ENCODE data around the gene PHLDB1.
A peak's percentile ranks its signal among the peaks of the same experiment; 100 is the strongest.

The PHLDB1 gene

DNA sequence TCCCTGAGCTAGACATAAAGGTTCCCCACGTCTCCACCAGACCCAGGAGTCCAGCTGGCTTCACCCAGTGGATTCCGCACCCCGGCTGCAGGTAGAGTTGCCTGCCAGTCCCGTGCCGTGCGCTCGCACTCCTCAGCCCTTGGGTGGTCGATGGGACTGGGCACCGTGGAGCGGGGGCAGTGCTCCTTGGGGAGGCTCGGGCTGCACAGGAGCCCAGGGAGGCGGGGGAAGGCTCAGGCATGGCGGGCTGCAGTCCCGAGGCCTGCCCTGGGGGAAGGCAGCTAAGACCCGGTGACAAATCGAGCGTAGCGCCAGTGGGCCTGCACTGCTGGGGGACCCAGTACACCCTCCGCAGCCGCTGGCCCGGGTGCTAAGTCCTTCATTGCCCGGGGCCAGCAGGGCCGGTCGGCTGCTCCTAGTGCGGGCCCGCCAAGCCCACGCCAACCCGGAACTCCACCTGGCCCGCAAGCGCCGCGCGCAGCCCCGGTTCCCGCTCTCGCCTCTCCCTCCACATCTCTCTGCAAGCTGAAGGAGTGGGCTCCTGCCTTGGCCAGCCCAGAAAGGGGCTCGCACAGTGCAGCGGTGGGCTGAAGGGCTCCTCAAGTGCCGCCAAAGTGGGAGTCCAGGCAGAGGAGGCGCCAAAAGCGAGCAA, 81.6 kb downstream of the PHLDB1 start:
- DNase-seq (ENCODE audit: low read depth), result no peak

DNA sequence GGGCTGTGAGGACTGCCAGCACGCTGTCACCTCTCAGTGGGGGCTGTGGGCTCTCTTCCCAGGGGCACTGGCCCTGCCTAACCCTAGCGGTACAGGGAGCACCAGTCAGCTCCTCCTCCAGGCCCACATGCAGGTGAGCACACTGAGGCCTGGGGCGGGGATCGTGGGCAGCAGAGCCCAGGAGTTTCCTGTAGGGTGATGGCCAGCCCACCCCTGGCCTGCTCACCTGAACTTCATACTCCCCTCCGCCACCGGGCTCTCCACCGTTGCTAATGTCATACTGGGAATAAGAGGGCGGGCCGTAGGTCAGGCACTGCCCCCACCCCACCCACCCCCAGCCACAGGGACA, 82.1 kb downstream of the PHLDB1 start:
- DNase-seq (ENCODE audit: low read depth), result no peak

DNA sequence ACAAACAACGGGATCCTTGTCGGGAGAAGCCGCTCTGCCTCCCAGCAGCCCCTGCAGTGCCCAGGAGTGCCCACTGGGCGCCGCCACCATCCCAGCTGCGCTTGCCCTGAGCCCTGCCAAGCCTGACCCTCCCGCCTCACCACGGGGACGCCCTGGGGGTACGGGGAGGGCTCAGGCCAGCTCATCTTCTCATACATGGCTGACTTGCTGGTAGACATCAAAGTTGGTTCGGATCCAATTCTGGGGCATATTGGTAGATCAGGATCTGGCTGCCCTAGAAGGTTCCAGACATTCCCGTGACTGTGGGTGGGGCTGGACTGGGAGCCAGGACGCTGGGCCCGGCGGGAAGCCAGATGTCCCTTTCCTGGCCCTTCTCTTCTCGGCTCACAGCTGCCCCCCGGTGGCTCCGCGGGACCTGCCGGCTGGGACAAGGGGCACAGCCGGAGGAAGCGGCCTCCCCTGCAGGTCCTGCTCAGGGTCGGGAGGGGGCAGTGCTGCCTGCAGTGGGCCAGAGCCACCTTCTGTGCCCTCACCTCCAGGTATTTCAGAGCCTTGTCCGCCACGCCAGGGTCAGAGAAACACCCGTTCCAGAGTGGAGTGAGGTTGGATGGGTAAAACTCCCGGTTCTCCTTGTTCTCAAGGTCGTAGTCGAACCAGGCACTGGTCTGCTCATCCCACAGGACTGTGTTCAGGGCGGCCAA, 82.6 kb downstream of the PHLDB1 start:
- DNase-seq (ENCODE audit: low read depth), result peak; percentile 60

DNA sequence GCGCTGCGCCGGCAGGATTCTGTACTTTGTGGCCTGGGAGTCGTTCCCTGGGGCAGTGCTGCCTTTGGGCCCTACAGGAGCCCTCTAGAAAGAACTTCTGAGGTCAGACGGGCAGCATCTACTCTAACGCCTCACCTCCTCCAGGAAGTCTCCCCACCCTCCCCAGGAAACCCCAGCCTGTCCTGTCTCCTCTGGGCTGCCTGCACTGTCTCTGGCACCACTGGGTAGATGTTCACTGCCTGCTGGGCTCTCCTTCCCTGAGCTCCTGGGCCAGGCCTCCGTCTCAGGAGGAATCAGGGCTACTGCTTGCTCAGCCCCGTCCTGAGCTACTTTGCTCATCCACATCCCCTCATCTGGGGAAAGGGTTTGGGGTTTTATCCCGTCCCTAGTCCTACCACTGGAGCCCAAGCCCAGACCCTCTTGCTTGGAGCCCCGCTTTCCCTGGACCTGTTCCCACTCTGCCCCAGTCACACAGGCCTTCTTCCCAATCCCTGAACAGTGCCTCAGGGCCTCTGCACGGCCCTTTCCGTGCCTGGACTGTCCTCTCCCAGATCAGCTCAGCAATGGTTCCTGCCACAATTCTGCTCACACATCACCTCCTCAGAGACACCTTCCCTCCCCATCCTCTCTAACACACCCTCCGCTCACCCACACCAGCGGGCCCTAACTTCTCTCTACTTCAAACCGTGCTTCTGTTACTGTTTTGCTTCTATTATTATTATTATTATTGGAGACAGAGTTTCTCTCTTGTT, 83.3 kb downstream of the PHLDB1 start:
- no peak for DNase-seq (ENCODE audit: low read depth)

DNA sequence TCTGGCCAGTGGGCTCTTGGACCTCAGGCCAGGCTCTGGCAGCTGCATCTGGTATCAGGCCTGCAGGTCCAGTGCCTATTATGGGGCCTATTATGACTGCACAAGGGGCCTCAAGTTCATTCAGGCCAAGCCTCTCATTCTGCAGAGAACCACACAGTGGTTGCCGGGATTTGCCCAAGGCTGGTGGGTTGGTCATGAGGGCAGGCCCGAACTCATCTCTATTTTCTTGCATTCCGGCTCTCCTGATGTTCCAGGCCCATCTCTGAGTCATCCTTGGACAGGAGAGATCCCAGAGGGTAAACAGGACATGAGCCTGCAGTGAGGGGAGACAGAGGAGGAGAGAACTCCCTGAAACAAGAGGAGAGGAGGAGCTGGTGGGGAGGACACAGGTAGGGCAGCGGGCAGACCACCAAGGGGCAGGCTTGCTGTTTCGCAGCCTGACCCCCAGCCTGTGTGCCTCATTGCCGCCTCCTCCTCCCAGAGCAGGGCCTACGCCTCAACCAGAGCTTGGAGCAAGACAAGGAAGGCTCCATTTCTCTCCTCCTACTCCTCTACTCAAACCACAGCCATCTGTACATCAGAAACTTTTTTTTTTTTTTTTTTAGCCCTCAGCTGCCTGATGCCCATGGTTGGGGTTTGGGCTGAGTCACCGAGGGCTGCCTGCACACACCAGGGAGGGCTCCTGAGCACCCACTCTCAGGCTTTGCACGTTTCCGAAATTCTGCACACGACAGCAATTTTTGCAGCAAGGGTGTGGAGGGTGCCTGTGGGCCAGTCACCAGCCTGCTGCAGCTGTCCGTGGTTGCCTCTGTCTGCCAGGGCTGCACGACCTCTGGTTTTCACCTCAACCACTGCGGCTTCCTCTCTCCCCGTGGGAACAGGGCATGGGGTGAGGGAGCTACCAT, 84.8 kb downstream of the PHLDB1 start:
- DNase-seq (ENCODE audit: low read depth), result peak; percentile 28

DNA sequence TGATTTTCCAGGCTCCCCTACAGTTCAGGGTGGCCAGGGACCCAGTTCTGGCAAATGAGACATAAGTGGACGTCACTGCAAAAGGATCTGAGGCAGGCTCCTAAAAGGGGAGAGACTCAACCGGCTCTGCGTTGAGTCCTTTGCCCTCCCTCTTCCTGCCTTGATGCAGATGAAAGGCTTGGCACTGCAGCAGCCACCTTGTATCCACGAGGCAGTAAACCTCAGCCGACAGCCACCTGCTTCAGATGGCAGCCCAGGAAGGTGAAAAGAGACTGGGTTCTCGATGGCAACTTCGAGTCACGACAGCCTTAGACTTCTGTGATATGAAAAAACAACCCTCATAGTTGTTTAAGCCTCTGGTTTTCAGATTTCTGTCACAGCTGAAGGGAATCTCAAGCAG, 86.8 kb downstream of the PHLDB1 start:
- DNase-seq (ENCODE audit: low read depth), result no peak

DNA sequence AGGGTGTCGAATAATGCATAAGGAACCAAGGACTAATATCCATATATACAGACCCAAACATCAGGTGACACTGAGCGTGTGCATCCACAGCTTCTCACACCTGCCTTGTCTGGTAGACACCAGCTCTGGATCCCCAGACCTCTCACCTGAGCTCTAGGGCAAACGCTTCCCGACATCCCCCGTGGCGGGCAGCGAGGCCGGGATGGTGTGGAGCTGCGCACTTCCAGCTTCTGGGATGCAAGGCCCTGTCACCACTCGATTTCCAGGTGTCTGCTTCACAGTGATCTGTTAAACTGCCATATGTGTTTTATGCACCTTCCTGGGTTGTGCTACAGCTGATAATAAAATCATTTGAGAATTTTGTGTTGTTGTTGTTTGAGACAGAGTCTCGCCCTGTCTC, 87.4 kb downstream of the PHLDB1 start:
- DNase-seq (ENCODE audit: low read depth), result no peak

DNA sequence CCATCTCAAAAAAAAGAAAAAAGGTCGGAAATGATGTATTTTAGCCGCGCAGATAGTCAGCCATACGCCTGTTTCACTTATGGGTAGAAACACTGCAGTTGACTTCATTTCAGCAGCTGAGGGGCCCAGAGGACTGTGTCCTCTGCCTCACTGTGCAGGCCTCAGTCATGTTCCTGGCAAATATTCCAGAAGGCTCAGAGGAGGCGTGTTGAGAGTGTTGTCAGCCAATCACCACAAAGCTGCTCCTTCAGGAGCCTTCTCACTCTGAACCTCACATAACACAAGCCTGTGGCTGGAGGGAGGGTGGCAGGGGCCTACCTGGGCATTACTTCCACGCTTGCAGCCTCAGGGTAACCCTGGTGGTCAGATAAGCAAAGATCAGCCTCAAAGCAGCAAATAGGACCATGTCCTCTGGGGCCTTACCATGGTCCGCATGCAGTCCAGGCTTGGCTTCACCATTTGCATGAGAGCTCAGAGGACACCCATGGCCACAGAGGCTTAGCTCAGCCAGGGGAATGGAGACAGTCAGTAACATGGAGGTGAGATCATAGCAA, 89.3 kb downstream of the PHLDB1 start:
- no peak for DNase-seq (ENCODE audit: low read depth)

DNA sequence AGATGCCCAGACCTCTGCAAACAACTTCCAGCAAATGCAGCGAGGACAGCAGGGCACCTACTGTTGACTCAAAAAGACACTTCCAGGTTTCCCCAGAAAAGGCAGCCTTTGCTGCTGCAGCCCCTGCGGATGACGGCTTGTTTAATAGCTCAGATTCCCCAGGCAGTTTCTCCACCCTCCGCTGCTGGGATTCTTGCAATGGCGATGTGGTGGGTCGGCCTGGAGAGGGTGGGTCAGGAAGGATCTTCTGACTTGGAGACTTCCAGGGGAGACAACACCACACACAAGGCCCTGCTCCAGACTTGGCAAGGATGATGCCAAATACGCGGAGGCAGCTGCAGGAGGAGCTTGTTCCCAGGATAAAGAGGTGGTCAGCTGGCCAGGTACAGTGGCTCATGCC, 89.9 kb downstream of the PHLDB1 start:
- no peak for DNase-seq (ENCODE audit: low read depth)

DNA sequence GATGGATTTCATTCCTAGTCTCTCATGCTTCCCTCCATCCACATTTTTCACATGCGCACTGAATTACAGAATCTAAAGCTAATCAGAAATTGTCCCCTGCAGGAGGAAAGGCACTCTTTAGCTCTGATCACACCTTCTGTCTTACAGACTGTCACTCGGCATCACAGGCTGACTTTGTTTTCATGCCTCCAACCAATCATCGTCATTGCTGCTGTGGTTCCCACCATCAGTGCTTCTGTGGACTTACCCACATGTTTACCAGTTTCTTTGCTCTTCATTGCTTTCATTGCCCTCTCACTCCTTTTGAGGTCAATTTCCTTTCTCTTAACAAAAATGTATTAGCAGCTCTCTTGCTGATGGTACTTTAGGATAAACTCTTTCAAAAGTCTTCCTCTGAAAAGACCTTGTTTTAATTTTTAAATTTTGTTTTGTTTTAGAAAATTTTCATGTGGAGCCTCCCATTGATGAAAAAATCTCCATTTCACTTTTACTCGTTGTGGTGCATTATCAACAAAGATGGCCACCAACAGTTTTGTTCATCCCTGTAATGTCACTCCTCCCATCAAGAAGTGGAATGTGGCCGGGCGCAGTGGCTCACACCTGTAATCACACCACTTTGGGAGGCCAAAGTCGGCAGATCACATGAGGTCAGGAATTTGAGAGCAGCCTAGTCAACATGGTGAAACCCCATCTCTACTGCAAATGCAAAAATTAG, 92.2 kb downstream of the PHLDB1 start:
- no peak for DNase-seq (ENCODE audit: low read depth)

DNA sequence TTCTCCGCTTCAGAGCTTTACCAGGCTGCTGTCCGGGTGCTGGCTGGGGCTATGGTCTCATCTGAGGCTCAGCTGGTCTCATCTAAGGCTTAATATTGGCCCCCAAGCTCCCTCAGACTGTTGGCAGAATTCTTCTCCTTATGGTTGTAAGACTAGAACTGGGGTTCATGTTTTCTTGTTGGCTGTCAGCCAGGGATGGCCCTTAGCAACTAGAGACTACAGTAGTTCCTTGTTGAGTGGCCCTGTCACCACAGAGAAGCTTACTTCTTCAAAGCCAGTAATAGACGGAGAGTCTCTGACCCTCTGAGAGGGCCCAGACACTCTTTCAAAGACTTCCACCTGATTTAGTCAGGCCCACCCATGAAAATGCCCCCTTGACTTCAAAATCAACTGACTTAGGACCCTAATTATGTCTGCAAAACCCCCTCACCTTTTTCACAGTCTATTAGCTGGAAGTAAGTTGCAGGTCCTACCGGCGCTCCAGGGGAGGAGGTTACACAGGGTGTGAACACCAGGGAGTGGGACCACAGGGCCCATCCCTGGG, 96.2 kb downstream of the PHLDB1 start:
- DNase-seq (ENCODE audit: low read depth), result no peak

DNA sequence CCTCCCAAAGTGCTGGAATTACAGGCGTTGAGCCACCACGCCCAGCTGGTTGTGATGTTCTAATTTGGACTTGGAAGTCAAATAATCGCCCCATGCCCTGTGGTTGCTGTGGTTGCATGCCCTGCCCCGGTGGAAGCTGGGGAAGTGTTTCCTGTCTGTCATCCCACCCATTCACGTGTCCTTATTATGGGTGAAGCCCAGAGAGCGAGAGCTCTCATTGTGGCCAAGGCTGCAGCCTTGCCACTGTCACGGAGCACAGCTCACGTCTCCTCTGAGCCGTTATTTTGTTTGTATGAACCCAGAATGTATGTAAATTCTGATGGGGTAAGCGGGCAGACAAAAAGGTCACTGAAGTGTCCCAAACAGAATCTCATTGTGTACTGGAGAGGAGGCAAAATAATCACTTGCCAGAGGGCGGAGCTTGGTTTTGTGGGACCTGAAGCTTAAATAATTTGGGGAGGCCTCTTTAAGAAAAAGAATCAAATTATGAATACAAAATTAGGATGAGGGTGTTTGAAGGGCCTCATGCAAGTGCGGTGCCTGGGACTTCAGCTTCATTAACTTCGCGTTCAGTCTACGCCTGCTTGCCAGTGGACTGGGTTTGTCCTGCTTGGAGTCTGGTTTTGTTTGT, 97.8 kb downstream of the PHLDB1 start:
- DNase-seq (ENCODE audit: low read depth), result no peak

DNA sequence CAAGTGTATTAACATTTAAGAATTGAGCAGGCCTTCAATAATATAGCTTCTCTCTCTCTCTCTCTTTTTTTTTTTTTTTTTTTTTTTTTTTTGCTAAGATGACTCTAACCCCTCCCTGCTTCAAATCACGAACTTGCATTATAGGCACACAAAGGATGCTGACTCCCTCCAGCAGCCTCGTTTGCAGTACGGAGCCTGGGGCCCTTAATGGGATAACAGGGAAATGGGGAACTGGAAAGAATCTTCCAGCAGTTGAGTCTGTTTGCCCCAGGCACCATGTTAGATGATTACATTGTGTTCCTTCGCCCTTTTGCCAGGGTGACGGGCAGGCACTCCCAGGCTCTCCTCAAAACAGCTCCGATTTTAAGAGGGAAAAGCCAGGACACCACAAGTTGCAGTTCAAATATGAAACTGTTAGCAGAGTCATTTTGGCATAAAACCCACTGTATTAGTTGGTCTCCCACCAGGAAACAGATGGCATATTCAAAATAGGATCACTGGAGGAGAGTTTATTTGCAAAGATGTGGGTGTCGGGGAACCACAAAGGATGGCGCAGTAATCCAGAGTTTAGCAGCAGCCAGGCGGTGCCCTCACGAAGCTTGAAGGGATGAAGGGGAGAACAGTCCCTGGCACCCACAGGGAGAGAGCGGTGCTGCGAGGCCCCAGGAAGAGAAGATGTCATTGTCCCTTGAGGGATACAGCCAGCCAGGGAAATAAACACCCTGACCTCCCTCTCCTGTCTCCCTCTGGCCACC, 98.6 kb downstream of the PHLDB1 start:
- no peak for DNase-seq (ENCODE audit: low read depth)

DNA sequence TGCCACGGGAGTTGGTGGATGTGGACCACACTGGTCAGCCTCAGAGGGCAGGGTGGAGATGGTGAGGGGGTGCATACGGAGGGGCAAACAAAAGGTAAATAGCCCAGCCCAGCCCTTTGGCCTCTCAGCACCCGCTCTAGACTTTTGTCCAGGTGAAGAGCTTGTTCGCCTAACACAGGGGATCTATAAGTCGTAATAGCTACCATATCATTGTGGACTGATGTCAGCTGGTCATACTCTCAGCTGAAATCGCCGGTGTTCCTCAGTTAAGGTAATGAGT, 99.1 kb downstream of the PHLDB1 start:
- DNase-seq (ENCODE audit: low read depth), result no peak

Data from stimulated activated CD8-positive, alpha-beta memory T cell treated with anti-CD3 and anti-CD28 coated beads, Interleukin-7, amount 100 ng/mL, for 24 hours (primary cell).